Endothelial cell of umbilical vein (primary cell): ENCODE results near the gene OR5P2. TPM values are rescaled to one million over a fixed set of nuclear protein-coding genes. Genes with fewer than 3 reads are reported as not detected.

Experiments used
- Bru-seq: library from RNA; stranded (reverse); fragments of 400-500 nt; gene quantifications from one replicate; lab custom pipeline; 2021; lab: Mats Ljungman, UMichigan
- BruChase-seq, 2 experiments: library from RNA; stranded (reverse); fragments of 400-500 nt; gene quantifications; one replicate each; lab custom pipeline; 2021; lab: Mats Ljungman, UMichigan
- BruUV-seq: library from RNA; stranded (reverse); fragments of 400-500 nt; replicated peaks from 2 replicates; lab custom pipeline; 2021; lab: Mats Ljungman, UMichigan
- CTCF ChIA-PET: fragments of 300-600, 350-600 bp; sonication (Branson Sonifier 250); formaldehyde crosslinking; loops from one replicate; lab custom pipeline; 2021; ENCODE audit warnings: antibody characterized with exemption, inconsistent platforms; lab: Charles Lee
- POLR2A ChIA-PET: fragments of 300-600, 350-600 bp; sonication (Branson Sonifier 250); formaldehyde crosslinking; loops from one replicate; lab custom pipeline; 2021; ENCODE audit warnings: antibody characterized with exemption, inconsistent platforms; lab: Charles Lee
- DNase-seq: peaks from one replicate; pipeline ENCODE4 v3.0.0-alpha.2; 2011; ENCODE audit warnings: low read depth, low spot score
- FAIRE-seq: peaks from 2 replicates; lab custom pipeline; 2011; peaks lifted over from hg19 to GRCh38; lab: Jason Lieb, UNC
- H2AFZ ChIP-seq: 2 replicates; pipeline ENCODE4 v1.6.0; 2012; ENCODE audit warnings: low read depth, low read length, control low read depth, inconsistent platforms
- H3K27ac ChIP-seq: 2 replicates; pipeline ENCODE4 v1.5.1; 2011; ENCODE audit warnings: low read depth, mild to moderate bottlenecking, control low read depth, low read length, moderate library complexity; ENCODE audit not compliant: insufficient read depth
- H3K27me3 ChIP-seq, 2 experiments: 2 replicates each; pipeline versions ENCODE4 v1.6.0 to v1.6.1; 2011; ENCODE audit warnings: low read length in 2 of 2, mixed read lengths in 1 of 2; ENCODE audit not compliant: control insufficient read depth in 2 of 2, insufficient read depth in 2 of 2
- H3K36me3 ChIP-seq, 2 experiments: 2 replicates in 1 of 2; 3 replicates in 1 of 2; pipeline ENCODE4 v1.5.1; 2011; ENCODE audit warnings: low read length in 2 of 2, mild to moderate bottlenecking in 1 of 2, moderate library complexity in 1 of 2; ENCODE audit not compliant: control insufficient read depth in 2 of 2, insufficient read depth in 2 of 2; ENCODE audit errors: extremely low read depth in 1 of 2
- H3K4me1 ChIP-seq: 3 replicates; pipeline ENCODE4 v1.5.1; 2011; ENCODE audit warnings: mild to moderate bottlenecking, low read length; ENCODE audit not compliant: control insufficient read depth, insufficient read depth; ENCODE audit errors: extremely low read depth
- H3K4me2 ChIP-seq: 2 replicates; pipeline ENCODE4 v1.6.1; 2011; ENCODE audit warnings: low read length, control low read depth, mixed read lengths; ENCODE audit not compliant: insufficient read depth
- H3K4me3 ChIP-seq, 3 experiments: fragments of 200-600 bp in 1 of 3; sonication (generic), shearing (Covaris generic) in 1 of 3; replicated peaks in 1 of 3; 2 replicates each; pipeline ENCODE4 v1.5.1; 2011 to 2016; ENCODE audit warnings: control low read depth in 3 of 3, low read length in 3 of 3, mild to moderate bottlenecking in 2 of 3, inconsistent platforms in 1 of 3, low read depth in 1 of 3, moderate library complexity in 1 of 3; ENCODE audit not compliant: insufficient read depth in 1 of 3
- H3K79me2 ChIP-seq: 2 replicates; pipeline ENCODE4 v1.6.0; 2012; ENCODE audit warnings: low read length, inconsistent platforms; ENCODE audit not compliant: control insufficient read depth, insufficient read depth
- H3K9ac ChIP-seq: replicated peaks from 2 replicates; pipeline ENCODE3; 2011; ENCODE audit warnings: low read length, control low read depth; ENCODE audit not compliant: insufficient read depth; ENCODE audit errors: extremely low read depth
- H3K9me1 ChIP-seq: replicated peaks from 3 replicates; pipeline ENCODE4 v1.6.0; 2011; ENCODE audit warnings: mild to moderate bottlenecking, low read length; ENCODE audit not compliant: control insufficient read depth, insufficient read depth; ENCODE audit errors: extremely low read depth
- H3K9me3 ChIP-seq: replicated peaks from 2 replicates; pipeline ENCODE4 v1.5.1; 2012; ENCODE audit warnings: low read length, inconsistent platforms; ENCODE audit not compliant: control insufficient read depth, insufficient read depth
- H4K20me1 ChIP-seq: replicated peaks from 2 replicates; pipeline ENCODE3; 2011; ENCODE audit warnings: mild to moderate bottlenecking, low read length; ENCODE audit not compliant: control insufficient read depth, insufficient read depth; ENCODE audit errors: extremely low read depth
- CTCF ChIP-seq, 2 donors: IDR thresholded peaks; 1 replicate in 1 of 2; 2 replicates in 1 of 2; pipeline ENCODE4 v1.5.1; 2011; ENCODE audit warnings: low read length in 2 of 2, mild to moderate bottlenecking in 2 of 2, moderate library complexity in 2 of 2, control low read depth in 1 of 2, inconsistent platforms in 1 of 2, low read depth in 1 of 2; ENCODE audit not compliant: insufficient read depth in 1 of 2; ENCODE audit errors: extremely low read depth in 1 of 2
- EZH2 ChIP-seq: IDR thresholded peaks from 2 replicates; pipeline ENCODE4 v1.6.1; 2012; ENCODE audit warnings: borderline replicate concordance, low read depth, mild to moderate bottlenecking, moderate library complexity, low read length, inconsistent platforms; ENCODE audit not compliant: severe bottlenecking
- FOS ChIP-seq: IDR thresholded peaks from 2 replicates; pipeline ENCODE4 v1.6.1; 2011; ENCODE audit warnings: mild to moderate bottlenecking, low read length, moderate library complexity, borderline replicate concordance; ENCODE audit not compliant: insufficient read depth
- GATA2 ChIP-seq: IDR thresholded peaks from 2 replicates; pipeline ENCODE4 v1.7.0; 2011; ENCODE audit warnings: low read depth, mild to moderate bottlenecking, moderate library complexity, mixed read lengths, low read length; ENCODE audit not compliant: insufficient read length, insufficient read depth
- JUN ChIP-seq: IDR thresholded peaks from 2 replicates; pipeline ENCODE4 v1.6.1; 2011; ENCODE audit warnings: borderline replicate concordance, low read depth; ENCODE audit not compliant: insufficient read length, insufficient read depth
- MAX ChIP-seq: IDR thresholded peaks from 2 replicates; pipeline ENCODE4 v1.6.1; 2011; ENCODE audit not compliant: insufficient read depth, insufficient read length
- MYC ChIP-seq: IDR thresholded peaks from one replicate; pipeline ENCODE4 v1.6.1; 2011; ENCODE audit warnings: mild to moderate bottlenecking, low read depth, low read length
- POLR2A ChIP-seq: IDR thresholded peaks from 2 replicates; pipeline ENCODE4 v1.6.1; 2012; ENCODE audit warnings: low read depth, mild to moderate bottlenecking, control low read depth, low read length
- POLR2AphosphoS5 ChIP-seq: IDR thresholded peaks from 2 replicates; pipeline ENCODE4 v1.6.1; 2012; ENCODE audit warnings: low read depth, mild to moderate bottlenecking, control low read depth, low read length, moderate library complexity; ENCODE audit not compliant: insufficient read depth
- dilution Hi-C: fragments of 300-500 bp; cut with MboI; formaldehyde crosslinking; loops from one replicate; pipeline ENCODE4 v1.15.0; 2019; ENCODE audit warnings: low sequenced_read_pairs; ENCODE audit not compliant: extremely low pct_ligation_motif_present
- intact Hi-C: fragments of 100-400 bp; cut with micrococcal nuclease; formaldehyde crosslinking; loops from one replicate; pipeline ENCODE4 v1.10.0; 2022
- long read RNA-seq: library from polyadenylated mRNA; stranded (forward); transcript quantifications from one replicate; pipeline ENCODE4 v2.0.0, GENCODE V29; 2021
- polyA minus RNA-seq, 3 experiments: library from RNA; depleted of rRNA, polyadenylated mRNA; stranded (reverse); fragments of >200 nt; gene quantifications; 1 replicate in 1 of 3; 2 replicates in 2 of 3; pipeline ENCODE4 v1.2.3, GENCODE V29; 2011
- polyA plus RNA-seq, 4 experiments: library from polyadenylated mRNA; depleted of rRNA in 3 of 4; stranded (reverse) in 3 of 4; unstranded in 1 of 4; fragments of >200 nt; gene quantifications; 2 replicates each; pipeline versions ENCODE4 v1.2.1 to v1.2.3, GENCODE V29; 2011 to 2012; ENCODE audit warnings: missing spikeins in 1 of 4
- total RNA-seq: library from RNA; stranded (reverse); gene quantifications from 2 replicates; pipeline ENCODE4 v1.2.3, GENCODE V29; 2021

Gene OR5P2
- total RNA-seq, result not detected in 2 replicates
- polyA plus RNA-seq, result 0.08 TPM in 1 of 2 replicates, not detected in the other
- not detected in 2 replicates for polyA plus RNA-seq (2011; cell fraction: cytosol; rRNA removed)
- polyA plus RNA-seq (2011; cell fraction: nucleus; rRNA removed), result 0.14 TPM in 1 of 2 replicates, not detected in the other
- polyA plus RNA-seq (2012), result not detected in 2 replicates
- 1.0 and 1.8 TPM in 2 replicates for polyA minus RNA-seq
- polyA minus RNA-seq (2011; cell fraction: cytosol; rRNA and poly(A)+ RNA removed), result not detected
- 0.58 and 0.87 TPM in 2 replicates for polyA minus RNA-seq (2011; cell fraction: nucleus; rRNA and poly(A)+ RNA removed)
- Bru-seq, nascent RNA, result not detected
- not detected for BruChase-seq, experiment 1, labeled RNA remaining after a 6-hour chase
- percentile 31 among the genes with signal in this experiment for BruChase-seq, experiment 2, labeled RNA remaining after a 2-hour chase
- long read RNA-seq, result 0 reads

- Histone ChIP-seq H2AFZ (no peak within 1 kb of the TSS), H3K9me1 (no peaks in the 10 kb centered on the region), H3K4me1 (no peaks in the 10 kb centered on the region), H3K4me3 (no peak within 1 kb of the TSS), H3K27me3 (no peaks in the 10 kb centered on the region), H3K36me3 (no peaks in the 10 kb centered on the region), H3K9me3 (no peaks in the 10 kb centered on the region), H3K4me2 (no peak within 1 kb of the TSS), H4K20me1 (no peaks in the 10 kb centered on the region), H3K9ac (no peak within 1 kb of the TSS), H3K27ac (no peak within 1 kb of the TSS), H3K79me2 (no peaks in the 10 kb centered on the region)
- POLR2A ChIA-PET, result no interaction called here
- no TSS peak for BruUV-seq
- TF ChIP-seq JUN (no peak), MYC (no peak), CTCF (IDR thresholded peaks at IDR 0.05; ENCODE audit: extremely low read depth in 1 of 2, insufficient read depth in 1 of 2, low read depth in 1 of 2, low read length in 2 of 2) (no peak), FOS (no peak), MAX (no peak), POLR2AphosphoS5 (no peak), EZH2 (no peak), POLR2A (no peak), GATA2 (no peak)
- dilution Hi-C loops (no loop called here), intact Hi-C loops (no loop called here)
- FAIRE-seq (no peak), DNase-seq (no peak)
- CTCF ChIA-PET, result no interaction called here
Observed at GRCh38 chr11:7796842-7797241, at the start of gene OR5P2. Gene OR5P2, minus strand, starts transcription at chr11:7796942. Its CDS starts 0 bp downstream, at chr11:7796942.
